ENCODE measurements around the gene VPS16.

DNA sequence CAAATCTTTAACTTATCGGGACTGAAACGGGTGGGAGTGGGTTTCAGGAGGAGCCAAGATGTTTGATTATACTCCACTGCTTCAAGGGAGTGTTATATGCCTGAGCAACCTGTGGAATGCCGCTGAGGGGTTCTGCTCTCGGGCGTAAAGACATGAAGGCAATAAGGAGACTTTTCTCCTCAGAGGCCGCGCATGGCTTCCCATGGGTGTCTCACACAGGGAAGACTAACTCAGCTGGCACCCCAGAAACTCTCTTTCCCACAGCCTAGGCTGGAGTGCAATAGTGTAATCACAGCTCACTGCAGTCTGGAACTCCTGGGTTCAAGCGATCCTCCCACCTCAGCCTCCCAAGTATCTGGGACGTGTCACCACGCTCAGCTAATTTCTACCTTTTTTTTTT lies 30.9 kb upstream of the VPS16 start:
- TF ChIP-seq CTCF (IDR thresholded peaks at IDR 0.05) (no peak), EZH2 (IDR thresholded peaks at IDR 0.05; ENCODE audit: borderline replicate concordance, insufficient read depth, low read depth, low read length, poor library complexity, severe bottlenecking) (no peak)
